PFSK-1 (cell line): Measurements from ENCODE around the gene SSX2IP.

Experiments used
- FOXP2 ChIP-seq: optimal IDR thresholded peaks from 2 replicates; pipeline ENCODE3; 2011; ENCODE audit warnings: borderline replicate concordance, control low read depth, inconsistent platforms; ENCODE audit not compliant: insufficient read depth; ENCODE audit errors: extremely low read length, extremely low read depth
- POLR2AphosphoS5 ChIP-seq: IDR thresholded peaks from 2 replicates; pipeline ENCODE4 v1.6.1; 2012; ENCODE audit warnings: low read depth, mild to moderate bottlenecking, control low read depth, low read length, moderate library complexity
- REST ChIP-seq, 2 experiments: IDR thresholded peaks; 2 replicates each; pipeline versions ENCODE4 v1.6.1 to v1.8.0; 2011 to 2012; ENCODE audit warnings: low read depth in 2 of 2, low read length in 2 of 2, control low read depth in 1 of 2, inconsistent platforms in 1 of 2, mild to moderate bottlenecking in 1 of 2, moderate library complexity in 1 of 2; ENCODE audit not compliant: insufficient read depth in 1 of 2
- SIN3A ChIP-seq: IDR thresholded peaks from 2 replicates; pipeline ENCODE4 v1.6.1; 2012; ENCODE audit warnings: mild to moderate bottlenecking, low read length, moderate library complexity, borderline replicate concordance; ENCODE audit not compliant: insufficient read depth
- TAF1 ChIP-seq: IDR thresholded peaks from 2 replicates; pipeline ENCODE4 v1.6.1; 2012; ENCODE audit warnings: low read length, control low read depth, borderline replicate concordance; ENCODE audit not compliant: insufficient read depth

Gene SSX2IP

GRCh38 chr1:84598846-84599741, 91.2 kb downstream of the SSX2IP start:
- TF ChIP-seq REST (IDR thresholded peaks at IDR 0.05; ENCODE audit: insufficient read depth in 1 of 2, low read depth in 2 of 2, low read length in 2 of 2), result no peak
- TF ChIP-seq TAF1, result no peak
- TF ChIP-seq POLR2AphosphoS5, result no peak

- no peak for TF ChIP-seq FOXP2
- no peak for TF ChIP-seq POLR2AphosphoS5
- no peak for TF ChIP-seq REST (IDR thresholded peaks at IDR 0.05; ENCODE audit: insufficient read depth in 1 of 2, low read depth in 2 of 2, low read length in 2 of 2)
- no peak for TF ChIP-seq TAF1
- no peak for TF ChIP-seq SIN3A
These were observed 91.8 kb downstream of the SSX2IP start for GRCh38 chr1:84598418-84598817.

- no peak for TF ChIP-seq REST (IDR thresholded peaks at IDR 0.05; ENCODE audit: insufficient read depth in 1 of 2, low read depth in 2 of 2, low read length in 2 of 2)
- no peak for TF ChIP-seq FOXP2
- TF ChIP-seq SIN3A, result no peak
- no peak for TF ChIP-seq POLR2AphosphoS5
- TF ChIP-seq TAF1, result no peak
These were observed 93.2 kb downstream of the SSX2IP start for GRCh38 chr1:84597011-84597410.
